NCI-H1930 (cell line): Measurements from ENCODE around the gene DGKI.

Experiments used
- DNase-seq, 2 experiments: peaks; one replicate each; lab custom pipeline; 2025; lab: John Stamatoyannopoulos, UW

DGKI gene

DNA sequence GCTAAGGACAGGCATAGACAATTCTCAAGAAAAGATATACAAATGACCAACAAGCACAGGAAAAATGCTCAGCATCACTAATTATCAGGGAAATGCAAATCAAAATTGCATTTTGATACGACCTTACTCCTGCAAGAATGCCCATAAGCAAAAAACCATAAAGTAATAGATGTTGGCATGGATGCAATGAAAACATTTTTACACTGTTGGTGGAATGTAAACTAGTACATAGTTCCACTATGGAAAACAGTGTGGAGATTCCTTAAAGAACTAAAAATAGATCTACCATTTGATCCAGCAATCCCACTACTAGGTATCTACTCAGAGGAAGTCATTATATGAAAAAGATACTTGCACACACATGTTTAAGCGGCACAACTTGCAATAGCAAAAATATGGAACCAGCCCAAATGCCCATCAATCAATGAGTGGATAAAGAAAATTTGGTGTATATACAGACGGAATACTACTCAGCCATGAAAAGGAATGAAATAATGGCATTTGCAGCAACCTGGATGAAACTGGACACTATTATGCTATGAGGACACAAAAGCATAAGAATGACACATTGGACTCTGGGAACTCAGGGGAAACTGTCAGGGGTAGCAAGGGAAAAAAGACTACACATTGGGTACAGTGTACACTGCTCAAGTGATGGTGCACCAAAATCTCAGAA, 59.3 kb downstream of the DGKI start:
- DNase-seq = no peak

- DNase-seq = no peak
Measured at GRCh38 chr7:137778511-137778910, 68.3 kb downstream of the DGKI start.

GRCh38 chr7:137774793-137775201, 72.0 kb downstream of the DGKI start:
- no peak for DNase-seq

GRCh38 chr7:137772748-137773147, 74.0 kb downstream of the DGKI start:
- DNase-seq = no peak

GRCh38 chr7:137772316-137772715, 74.5 kb downstream of the DGKI start:
- DNase-seq = no peak

GRCh38 chr7:137771679-137772078, 75.1 kb downstream of the DGKI start:
- DNase-seq = no peak

- no peak for DNase-seq
Measured at GRCh38 chr7:137771273-137771672, 75.5 kb downstream of the DGKI start.

- DNase-seq = no peak
Measured at GRCh38 chr7:137768366-137768765, 78.4 kb downstream of the DGKI start.

DNA sequence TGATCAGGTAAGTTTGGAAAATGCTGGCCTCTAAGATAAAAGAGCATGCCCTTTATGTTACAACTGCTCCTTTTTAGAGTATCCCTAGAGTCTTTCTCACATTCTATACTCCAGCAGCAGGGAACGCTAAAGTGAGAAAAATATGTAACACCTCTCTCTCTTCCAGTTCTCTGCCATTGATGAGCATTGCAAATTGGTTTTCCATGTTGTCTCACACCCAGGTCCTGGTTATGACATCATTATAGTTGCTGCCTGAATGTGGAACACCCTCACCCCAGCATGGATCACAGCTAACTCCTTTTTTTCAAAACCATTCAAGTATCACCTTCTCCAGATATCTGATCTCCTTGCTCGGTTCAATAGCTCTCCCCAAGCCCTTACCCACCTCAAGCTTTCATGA, 84.4 kb downstream of the DGKI start:
- DNase-seq = no peak

DNA sequence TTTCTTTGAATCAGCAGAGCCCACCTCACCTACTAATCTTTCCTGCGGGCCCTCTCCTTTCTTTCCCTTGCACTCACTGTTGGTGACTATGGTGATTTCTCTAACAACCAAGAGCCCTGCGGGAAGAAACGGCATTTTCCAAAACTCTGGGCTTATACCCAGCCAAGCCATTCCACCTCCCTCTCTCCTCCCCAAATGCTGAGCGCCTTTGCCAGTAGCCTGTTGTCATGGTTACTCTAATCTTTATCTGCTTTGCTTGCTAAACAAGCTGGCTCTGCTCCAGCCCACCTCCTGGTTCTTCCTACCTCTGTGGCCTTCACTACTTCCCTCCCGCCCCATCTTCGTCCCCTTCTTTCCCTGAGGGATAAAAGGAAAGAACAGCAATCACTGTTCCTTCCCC, 86.7 kb downstream of the DGKI start:
- DNase-seq = no peak

- no peak for DNase-seq
Measured at GRCh38 chr7:137757146-137757925, 89.4 kb downstream of the DGKI start.

- no peak for DNase-seq
Measured at GRCh38 chr7:137755846-137756651, 90.7 kb downstream of the DGKI start.

- no peak for DNase-seq
Measured at GRCh38 chr7:137755427-137755826, 91.3 kb downstream of the DGKI start.

DNA sequence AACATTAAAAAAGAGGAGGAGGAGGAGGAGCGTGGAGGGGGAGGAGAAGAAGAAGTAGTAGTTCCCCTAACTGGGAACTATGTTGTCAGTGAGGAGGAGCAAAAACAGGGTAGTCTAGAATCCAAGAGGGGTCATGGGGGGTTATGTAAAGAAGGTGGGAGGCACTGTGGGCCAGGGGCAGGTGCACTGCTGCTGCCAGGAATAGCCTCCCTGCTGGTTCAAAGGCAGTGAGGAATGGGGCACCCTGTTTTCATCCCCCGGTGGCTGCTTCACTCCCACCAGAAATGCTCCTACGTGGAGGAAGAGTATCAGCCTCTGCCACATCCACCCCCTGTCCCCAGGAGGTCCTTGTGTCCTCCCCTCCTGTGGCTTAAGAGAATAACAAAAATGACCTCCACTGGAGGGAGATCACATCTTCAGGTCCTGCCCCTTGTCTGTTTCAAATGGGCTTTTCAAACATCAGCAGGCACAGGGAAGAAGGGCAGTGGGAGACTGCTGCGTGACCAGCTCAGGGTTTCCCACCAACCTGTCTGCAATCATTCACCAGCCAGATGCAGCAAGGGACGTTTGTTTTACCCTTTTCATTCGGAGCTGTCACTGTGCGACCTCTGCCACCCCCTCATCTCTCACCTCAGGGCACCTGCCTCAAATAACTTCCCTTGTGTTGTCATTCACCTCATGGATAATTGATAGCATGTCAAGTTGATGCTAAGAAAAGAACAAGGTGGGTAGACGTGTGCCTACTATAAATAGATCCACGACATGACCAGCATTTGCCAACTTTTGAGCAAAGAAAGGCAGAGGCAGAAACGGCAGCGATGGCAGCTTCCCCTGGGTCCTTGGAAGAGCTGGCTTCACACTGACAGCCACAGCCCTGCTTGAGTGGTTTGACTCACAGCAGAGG, 92.6 kb downstream of the DGKI start:
- DNase-seq = no peak

- DNase-seq = no peak
Measured at GRCh38 chr7:137753575-137753947, 93.2 kb downstream of the DGKI start.

- no peak for DNase-seq
Measured at GRCh38 chr7:137753067-137753466, 93.7 kb downstream of the DGKI start.

DNA sequence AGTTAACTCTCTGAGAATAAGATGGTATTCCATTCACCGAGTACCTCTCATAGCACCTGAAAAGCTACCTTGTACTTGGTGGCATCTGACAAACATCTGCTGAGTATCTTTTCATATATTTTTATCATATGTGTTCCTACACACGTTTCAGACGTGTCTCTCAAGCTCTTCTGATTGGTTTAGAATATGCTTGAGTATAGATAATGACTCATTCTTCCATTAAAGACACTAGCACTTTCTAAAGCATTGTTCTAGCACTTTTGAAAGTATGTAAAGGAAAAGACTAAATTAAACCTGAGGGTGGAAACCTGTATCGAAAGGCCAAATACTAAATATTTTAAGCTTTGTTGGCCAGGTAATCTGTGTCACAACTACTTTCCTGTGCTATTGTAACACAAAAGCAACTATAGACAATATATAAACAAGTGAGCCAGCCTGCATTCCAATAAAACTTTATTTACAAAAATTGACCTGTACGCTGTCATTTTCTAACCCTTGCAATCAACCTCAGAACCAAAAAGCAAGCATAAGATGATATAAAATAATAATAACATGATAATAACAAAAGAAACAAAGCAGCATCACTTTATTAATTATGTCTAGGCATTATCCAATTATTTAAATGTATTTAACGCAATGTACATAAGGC, 95.3 kb downstream of the DGKI start:
- DNase-seq = no peak

GRCh38 chr7:137747359-137748031, 99.3 kb downstream of the DGKI start:
- no peak for DNase-seq

GRCh38 chr7:137743021-137743420, 103.8 kb downstream of the DGKI start:
- no peak for DNase-seq

- DNase-seq = no peak
Measured at GRCh38 chr7:137742051-137742450, 104.7 kb downstream of the DGKI start.

DNA sequence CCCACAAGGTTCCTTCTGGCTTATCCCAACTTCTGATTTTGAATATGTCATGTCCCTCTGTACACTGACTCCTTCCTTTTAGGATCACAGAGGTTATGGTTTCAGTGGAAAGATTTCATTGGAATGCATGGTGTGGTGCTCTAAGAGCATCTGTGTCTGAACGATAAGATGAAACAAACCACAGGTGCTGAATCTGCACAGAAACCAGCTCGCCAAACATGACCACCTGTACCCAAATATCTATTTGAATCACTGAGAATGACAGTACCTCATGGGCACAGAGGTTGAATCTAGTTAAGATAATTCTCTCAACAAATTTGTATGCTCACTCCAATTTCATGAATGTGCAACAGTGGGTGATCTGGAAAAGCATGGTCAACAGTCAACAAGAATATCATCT, 105.3 kb downstream of the DGKI start:
- no peak for DNase-seq
